Measurements from ENCODE around the gene FABP1. TPM values are rescaled to one million over a fixed set of nuclear protein-coding genes. Genes with fewer than 3 reads are reported as not detected.

Gene FABP1
- total and polyA plus RNA-seq, 9 donors = 0.46 to 1.9 (median 0.90) TPM; not detected in 5

DNA sequence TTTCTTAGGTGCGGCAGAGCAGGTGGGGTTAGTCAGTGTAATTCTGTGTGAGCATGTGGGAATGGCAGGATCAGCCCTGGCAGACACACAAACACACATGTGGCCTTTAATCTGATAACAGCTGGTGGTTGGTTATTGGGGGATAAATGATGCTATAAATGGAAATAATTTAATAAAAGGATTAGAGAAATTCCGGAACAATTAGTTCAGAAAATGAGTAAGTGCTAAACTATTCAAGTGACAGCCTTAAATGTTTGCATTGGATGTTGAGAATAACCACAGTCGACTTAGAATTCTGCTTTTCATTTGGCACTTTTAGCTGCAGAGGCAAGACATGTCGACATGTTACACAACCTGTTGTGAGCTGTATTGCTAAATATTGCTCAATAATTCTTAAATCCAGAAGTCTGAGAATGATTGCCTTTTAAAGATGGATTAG, 53.0 kb downstream of the FABP1 start:
- intact Hi-C loops (cut with DNase I) = no loop called here
- Histone ChIP-seq H3K27ac (no peak overlapping the region), H3K9me3 (no peaks in the 10 kb centered on the region), H3K4me3 (no peak overlapping the region), H3K27me3 (no peaks in the 10 kb centered on the region), H3K4me1 (ENCODE audit: insufficient read depth) (no peaks in the 10 kb centered on the region), H3K36me3 (no peaks in the 10 kb centered on the region)
- 73 to 86% (median 83%) methylated on average over 4 of the region's 4 CpGs for WGBS, 3 donors
- TF ChIP-seq EP300 (IDR thresholded peaks at IDR 0.05) (no peak), POLR2A (IDR thresholded peaks at IDR 0.05) (no peak)
- TF ChIP-seq, protein P1, sequence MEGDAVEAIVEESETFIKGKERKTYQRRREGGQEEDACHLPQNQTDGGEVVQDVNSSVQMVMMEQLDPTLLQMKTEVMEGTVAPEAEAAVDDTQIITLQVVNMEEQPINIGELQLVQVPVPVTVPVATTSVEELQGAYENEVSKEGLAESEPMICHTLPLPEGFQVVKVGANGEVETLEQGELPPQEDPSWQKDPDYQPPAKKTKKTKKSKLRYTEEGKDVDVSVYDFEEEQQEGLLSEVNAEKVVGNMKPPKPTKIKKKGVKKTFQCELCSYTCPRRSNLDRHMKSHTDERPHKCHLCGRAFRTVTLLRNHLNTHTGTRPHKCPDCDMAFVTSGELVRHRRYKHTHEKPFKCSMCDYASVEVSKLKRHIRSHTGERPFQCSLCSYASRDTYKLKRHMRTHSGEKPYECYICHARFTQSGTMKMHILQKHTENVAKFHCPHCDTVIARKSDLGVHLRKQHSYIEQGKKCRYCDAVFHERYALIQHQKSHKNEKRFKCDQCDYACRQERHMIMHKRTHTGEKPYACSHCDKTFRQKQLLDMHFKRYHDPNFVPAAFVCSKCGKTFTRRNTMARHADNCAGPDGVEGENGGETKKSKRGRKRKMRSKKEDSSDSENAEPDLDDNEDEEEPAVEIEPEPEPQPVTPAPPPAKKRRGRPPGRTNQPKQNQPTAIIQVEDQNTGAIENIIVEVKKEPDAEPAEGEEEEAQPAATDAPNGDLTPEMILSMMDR (IDR thresholded peaks at IDR 0.05) = no peak
- no peak for DNase-seq

DNA sequence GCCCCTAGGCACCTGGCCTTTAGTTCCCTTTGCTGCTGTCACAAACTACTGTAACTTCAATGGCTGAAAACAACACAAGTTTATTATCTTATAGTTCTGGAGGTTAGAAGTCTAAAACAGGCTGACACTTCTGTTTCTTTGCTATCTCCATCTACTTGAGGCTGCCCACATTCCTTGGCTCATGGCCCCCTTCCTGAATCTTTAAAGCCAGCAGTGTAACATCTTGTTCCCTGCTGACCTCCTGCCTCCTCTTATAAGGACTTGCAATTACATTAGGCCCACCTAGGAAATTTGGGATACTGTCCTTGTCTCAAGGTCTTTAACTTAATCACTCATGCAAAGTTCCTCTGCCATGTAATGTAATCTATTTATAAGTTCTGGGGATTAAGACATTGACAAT, 53.7 kb downstream of the FABP1 start:
- no peak overlapping the region for H3K27ac ChIP-seq
- no peaks in the 10 kb centered on the region for H3K27me3 ChIP-seq
- TF ChIP-seq, protein P1 (IDR thresholded peaks at IDR 0.05) = no peak
- TF ChIP-seq EP300 (IDR thresholded peaks at IDR 0.05) = no peak
- no peak for TF ChIP-seq POLR2A (IDR thresholded peaks at IDR 0.05)
- no peaks in the 10 kb centered on the region for H3K9me3 ChIP-seq
- H3K36me3 ChIP-seq = no peaks in the 10 kb centered on the region
- no peak overlapping the region for H3K4me3 ChIP-seq
- intact Hi-C loops (cut with DNase I) = no loop called here
- DNase-seq = no peak
- no peaks in the 10 kb centered on the region for H3K4me1 ChIP-seq (ENCODE audit: insufficient read depth)

Small RNA genes lying within 50 kb of the gene (microRNA-seq; reads per million reads assigned to microRNA genes)
- gene MIR4780 = 0 reads per million in 3 donors

Small RNA genes lying within 50 kb of the gene (small RNA-seq; reads per million reads assigned to genes)
- gene MIR4780 = not detected

Other genes starting within 250 kb of the FABP1 start
- gene RNU2-63P, start 111.5 kb downstream of the FABP1 start, total RNA-seq = 1 to 10 TPM in 2 of 7 donors, not detected in 5; 2.3 to 8.3 TPM
- gene RNU2-63P, start 111.5 kb downstream of the FABP1 start, polyA plus RNA-seq = not detected
- 10 to 100 TPM; 17.1 to 24.2 (median 21.4) TPM for gene KRCC1, start 72.3 kb downstream of the FABP1 start, total RNA-seq
- gene KRCC1, start 72.3 kb downstream of the FABP1 start, polyA plus RNA-seq = 10 to 100 TPM; 24.8 to 25.7 TPM
- gene SMYD1, start 60.2 kb downstream of the FABP1 start, total RNA-seq = under 1 TPM in 2 of 7 donors, not detected in 5; 0.05 to 0.10 TPM
- not detected for gene SMYD1, start 60.2 kb downstream of the FABP1 start, polyA plus RNA-seq
- 10 to 100 TPM; 15.7 to 26.3 (median 23.2) TPM for gene THNSL2, start 42.3 kb upstream of the FABP1 start, total RNA-seq
- gene THNSL2, start 42.3 kb upstream of the FABP1 start, polyA plus RNA-seq = 10 to 100 TPM; 26.3 to 42.1 TPM